Raji (cell line): ENCODE measurements around the gene TTC8.

Experiments used
- POLR2A ChIP-seq: IDR thresholded peaks from 2 replicates; pipeline ENCODE4 v1.6.1; 2011; ENCODE audit warnings: low read depth, low read length, control low read depth; ENCODE audit not compliant: insufficient read depth

The TTC8 gene

DNA sequence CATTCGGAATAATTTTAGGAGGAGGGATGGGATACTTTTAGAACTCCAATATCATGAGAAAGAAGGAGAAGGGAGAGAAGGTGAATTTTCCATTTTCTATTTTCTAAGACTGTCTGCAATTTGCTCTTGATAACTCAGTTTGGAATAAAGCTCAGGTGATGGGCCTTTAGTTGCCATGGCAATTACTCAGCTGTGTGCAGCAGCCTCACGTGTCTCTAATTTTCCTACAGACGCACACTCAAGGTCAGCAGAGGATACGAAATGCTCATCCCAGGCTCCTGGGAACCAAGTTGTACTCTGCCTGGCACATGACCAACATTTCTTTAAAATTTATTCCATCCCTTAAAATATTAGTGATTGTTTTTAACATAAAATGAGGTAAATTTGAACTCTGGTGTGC lies 76.7 kb downstream of the TTC8 start:
- no peak for TF ChIP-seq POLR2A

- TF ChIP-seq POLR2A, result no peak
These were observed 77.5 kb downstream of the TTC8 start for GRCh38 chr14:88901991-88902390.

- no peak for TF ChIP-seq POLR2A
These were observed 78.4 kb downstream of the TTC8 start for GRCh38 chr14:88902850-88903249.

DNA sequence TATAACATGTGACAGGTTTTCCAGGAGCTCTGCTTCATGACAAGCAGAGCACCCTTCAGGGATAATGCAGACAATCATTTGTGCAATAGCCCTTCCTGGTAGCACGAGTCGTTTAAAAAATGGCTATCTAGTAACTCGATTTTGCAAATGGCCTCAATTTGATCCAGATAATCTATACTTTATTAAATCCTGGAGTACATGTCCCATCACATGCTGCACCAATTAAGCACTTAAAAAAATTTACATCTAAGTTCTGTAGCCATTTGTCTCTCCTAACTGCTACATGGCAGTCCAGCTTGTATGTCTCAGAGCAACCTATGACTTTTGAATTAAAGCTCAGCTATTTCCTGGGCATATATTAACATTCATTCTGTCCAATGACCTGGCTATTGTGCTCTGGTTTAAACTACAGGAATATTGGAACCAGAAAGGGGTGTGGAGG lies 79.8 kb downstream of the TTC8 start:
- TF ChIP-seq POLR2A, result no peak

DNA sequence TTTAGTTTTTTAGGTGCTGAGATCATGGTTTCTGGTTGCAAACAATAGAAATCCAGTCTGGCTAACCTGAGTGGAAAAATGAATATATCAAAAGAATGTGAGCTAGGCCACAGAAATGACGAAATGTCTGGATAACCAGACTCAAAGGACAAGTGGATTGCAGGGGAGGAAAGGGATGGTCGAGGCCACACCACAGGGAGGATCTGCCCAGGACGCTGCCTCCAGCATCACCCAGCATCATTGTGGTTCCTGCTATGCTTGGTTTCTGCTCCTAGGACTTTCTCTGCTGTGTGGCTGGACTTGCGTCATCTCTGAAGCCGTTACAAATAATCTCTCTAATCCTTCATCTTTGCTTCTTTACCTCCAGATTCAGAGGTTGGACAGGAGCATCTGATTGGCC lies 80.4 kb downstream of the TTC8 start:
- TF ChIP-seq POLR2A, result no peak

DNA sequence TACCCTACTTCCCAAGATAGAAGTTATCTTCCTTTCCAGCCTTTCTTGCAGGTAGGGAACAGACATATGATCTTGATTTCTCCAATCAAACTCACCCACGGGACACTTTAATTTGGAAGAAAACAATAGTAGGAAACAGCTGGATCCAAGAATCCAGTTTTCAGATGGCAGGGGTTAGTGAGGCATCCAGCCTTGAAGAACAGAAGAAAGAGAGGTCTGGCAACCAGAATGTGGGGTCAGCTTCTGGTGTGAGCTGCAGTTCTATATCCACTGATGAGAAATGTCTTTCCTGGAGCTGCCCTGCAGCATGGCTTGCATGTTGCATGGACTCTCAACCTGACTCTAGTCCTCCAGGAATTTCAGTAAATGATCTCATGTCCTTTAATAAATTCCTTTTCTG lies 83.8 kb downstream of the TTC8 start:
- TF ChIP-seq POLR2A, result no peak

DNA sequence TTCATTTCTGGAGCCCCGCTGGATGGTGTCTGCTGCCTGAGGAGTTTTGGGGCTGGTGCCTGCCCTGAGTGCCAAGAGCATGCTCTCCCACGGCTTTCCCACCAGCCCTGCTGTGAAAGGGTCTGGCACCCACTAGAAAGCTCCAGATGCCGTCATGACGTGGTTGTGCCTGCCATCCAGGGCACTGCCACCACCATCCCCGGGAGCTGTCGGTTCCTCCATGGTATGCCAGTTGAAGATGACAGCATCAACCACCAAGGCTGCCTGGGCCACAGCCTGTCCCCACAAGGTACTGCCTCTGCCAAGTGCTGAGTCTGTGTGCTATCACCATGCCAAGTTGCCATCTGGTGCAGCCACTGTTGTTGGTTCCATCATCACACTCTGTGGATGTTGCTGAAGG lies 85.9 kb downstream of the TTC8 start:
- no peak for TF ChIP-seq POLR2A

- TF ChIP-seq POLR2A, result no peak
These were observed 87.4 kb downstream of the TTC8 start for GRCh38 chr14:88911809-88912208.

DNA sequence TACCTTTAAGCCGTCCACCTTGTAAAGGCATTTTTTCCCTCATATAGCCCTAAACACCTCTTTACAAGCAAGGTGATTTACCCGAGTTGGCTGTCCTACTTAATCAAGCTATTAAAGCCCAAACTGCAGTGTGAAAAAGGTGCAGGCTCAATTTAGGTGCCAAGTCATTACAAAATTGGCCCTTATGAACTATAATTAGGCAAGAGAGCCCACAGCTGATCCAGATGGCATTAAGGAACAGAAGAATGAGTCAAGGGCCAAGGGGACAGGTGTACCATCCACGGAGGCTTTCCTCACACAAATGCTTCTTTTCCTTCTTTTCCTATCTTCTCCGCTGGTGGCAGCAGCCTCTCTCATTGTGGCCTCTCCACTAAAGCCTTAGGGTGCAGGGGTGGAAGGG lies 90.5 kb downstream of the TTC8 start:
- no peak for TF ChIP-seq POLR2A

DNA sequence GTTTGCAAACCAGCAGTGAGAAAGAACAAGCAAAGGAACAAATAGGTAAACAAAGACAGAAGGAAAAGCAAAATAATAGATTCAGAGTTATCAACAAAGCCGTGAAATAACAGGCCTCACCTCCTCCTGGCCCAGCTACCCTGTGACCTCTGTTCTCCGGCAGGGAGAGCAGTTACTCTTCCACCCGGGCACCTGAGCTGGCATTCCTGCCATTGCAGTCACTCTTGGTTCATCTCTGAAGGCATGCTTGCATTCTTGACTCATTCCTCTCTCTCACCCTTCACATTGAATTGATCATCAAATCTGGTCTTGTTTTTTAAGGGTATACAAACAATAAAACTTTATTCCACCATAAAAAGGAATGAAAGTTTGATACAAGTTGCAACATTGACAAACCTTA lies 95.1 kb downstream of the TTC8 start:
- TF ChIP-seq POLR2A, result no peak
